Fibroblast of upper back skin (primary cell): ENCODE data around the gene PRKN.

ENCODE experiments used
- DNase-seq: peaks from one replicate; pipeline ENCODE4 v3.0.0-alpha.2; 2013

Gene PRKN

GRCh38 chr6:161394437-161394836 is 1333.1 kb downstream of the PRKN start:
- no peak for DNase-seq

- DNase-seq = peak; percentile 92
These were observed 1333.7 kb downstream of the PRKN start for GRCh38 chr6:161393839-161394364.

- no peak for DNase-seq
These were observed 1334.3 kb downstream of the PRKN start for GRCh38 chr6:161393292-161393691.

- no peak for DNase-seq
These were observed 1337.8 kb downstream of the PRKN start for GRCh38 chr6:161389756-161390155.

GRCh38 chr6:161383951-161384350 is 1343.6 kb downstream of the PRKN start:
- no peak for DNase-seq

GRCh38 chr6:161379834-161380582 is 1347.6 kb downstream of the PRKN start:
- no peak for DNase-seq

GRCh38 chr6:161378115-161378514 is 1349.5 kb downstream of the PRKN start:
- DNase-seq = no peak

GRCh38 chr6:161377116-161377515 is 1350.5 kb downstream of the PRKN start:
- DNase-seq = no peak

GRCh38 chr6:161376367-161376766 is 1351.2 kb downstream of the PRKN start:
- DNase-seq = no peak

GRCh38 chr6:161374971-161375873 is 1352.3 kb downstream of the PRKN start:
- peak; percentile 32 for DNase-seq

- peak; percentile 59 for DNase-seq
These were observed 1353.6 kb downstream of the PRKN start for GRCh38 chr6:161373905-161374451.

GRCh38 chr6:161372422-161372793 is 1355.2 kb downstream of the PRKN start:
- no peak for DNase-seq

GRCh38 chr6:161370880-161371279 is 1356.7 kb downstream of the PRKN start:
- DNase-seq = peak; percentile 53

- DNase-seq = peak; percentile 69
These were observed 1358.2 kb downstream of the PRKN start for GRCh38 chr6:161369339-161369738.

GRCh38 chr6:161368514-161368913 is 1359.1 kb downstream of the PRKN start:
- DNase-seq = no peak

GRCh38 chr6:161367472-161367871 is 1360.1 kb downstream of the PRKN start:
- no peak for DNase-seq

GRCh38 chr6:161366301-161366923 is 1361.2 kb downstream of the PRKN start:
- no peak for DNase-seq

- DNase-seq = no peak
These were observed 1361.9 kb downstream of the PRKN start for GRCh38 chr6:161365633-161366032.

GRCh38 chr6:161363286-161363685 is 1364.3 kb downstream of the PRKN start:
- DNase-seq = no peak

GRCh38 chr6:161362266-161362665 is 1365.3 kb downstream of the PRKN start:
- DNase-seq = no peak

- DNase-seq = no peak
These were observed 1366.0 kb downstream of the PRKN start for GRCh38 chr6:161361529-161361928.

- no peak for DNase-seq
These were observed 1367.0 kb downstream of the PRKN start for GRCh38 chr6:161360520-161360919.

GRCh38 chr6:161359618-161359945 is 1368.0 kb downstream of the PRKN start:
- no peak for DNase-seq
